ENCODE measurements around the gene EPHA6. TPM values are rescaled to one million over a fixed set of nuclear protein-coding genes. Genes with fewer than 3 reads are reported as not detected.
A peak's percentile ranks its signal among the peaks of the same experiment; 100 is the strongest.

Gene EPHA6
- total RNA-seq, 1 donor from 2014 or later = not detected

DNA sequence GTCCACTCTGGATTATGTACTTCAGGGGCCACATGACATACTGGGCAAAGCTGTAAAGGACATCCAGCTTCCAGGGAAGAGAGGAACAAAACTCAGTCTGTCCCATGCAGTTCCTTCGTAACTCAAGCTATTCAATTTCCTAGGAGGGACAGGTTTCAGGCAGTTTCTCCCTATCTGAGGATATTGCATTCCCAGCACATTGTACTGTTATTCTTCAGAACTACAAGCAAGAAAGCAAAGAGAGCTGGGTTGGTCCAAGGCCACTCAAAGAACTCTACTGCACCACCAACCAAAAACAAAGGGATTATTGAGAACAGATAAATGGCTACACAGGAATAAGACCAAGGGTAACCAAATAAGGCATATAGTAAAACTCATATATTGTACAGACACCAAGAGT is 832.5 kb downstream of the EPHA6 start:
- no peak for DNase-seq
- intact Hi-C loops (cut with DNase I) = no loop called here
- TF ChIP-seq, protein P1, sequence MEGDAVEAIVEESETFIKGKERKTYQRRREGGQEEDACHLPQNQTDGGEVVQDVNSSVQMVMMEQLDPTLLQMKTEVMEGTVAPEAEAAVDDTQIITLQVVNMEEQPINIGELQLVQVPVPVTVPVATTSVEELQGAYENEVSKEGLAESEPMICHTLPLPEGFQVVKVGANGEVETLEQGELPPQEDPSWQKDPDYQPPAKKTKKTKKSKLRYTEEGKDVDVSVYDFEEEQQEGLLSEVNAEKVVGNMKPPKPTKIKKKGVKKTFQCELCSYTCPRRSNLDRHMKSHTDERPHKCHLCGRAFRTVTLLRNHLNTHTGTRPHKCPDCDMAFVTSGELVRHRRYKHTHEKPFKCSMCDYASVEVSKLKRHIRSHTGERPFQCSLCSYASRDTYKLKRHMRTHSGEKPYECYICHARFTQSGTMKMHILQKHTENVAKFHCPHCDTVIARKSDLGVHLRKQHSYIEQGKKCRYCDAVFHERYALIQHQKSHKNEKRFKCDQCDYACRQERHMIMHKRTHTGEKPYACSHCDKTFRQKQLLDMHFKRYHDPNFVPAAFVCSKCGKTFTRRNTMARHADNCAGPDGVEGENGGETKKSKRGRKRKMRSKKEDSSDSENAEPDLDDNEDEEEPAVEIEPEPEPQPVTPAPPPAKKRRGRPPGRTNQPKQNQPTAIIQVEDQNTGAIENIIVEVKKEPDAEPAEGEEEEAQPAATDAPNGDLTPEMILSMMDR (IDR thresholded peaks at IDR 0.05) = no peak

GRCh38 chr3:97647441-97647982 is 833.1 kb downstream of the EPHA6 start:
- ATAC-seq (no peak), DNase-seq (no peak)
- H3K9me3 ChIP-seq = no peaks in the 10 kb centered on the region
- TF ChIP-seq, protein P1 (IDR thresholded peaks at IDR 0.05) = no peak
- no peak overlapping the region for H3K4me3 ChIP-seq
- intact Hi-C loops (cut with DNase I) = no loop called here
- no peak overlapping the region for H3K27ac ChIP-seq
- H3K36me3 ChIP-seq = no peaks in the 10 kb centered on the region
- H3K27me3 ChIP-seq = no peaks in the 10 kb centered on the region
- H3K4me1 ChIP-seq = no peaks in the 10 kb centered on the region

More for the DNA sequence above, 832.5 kb downstream of the EPHA6 start:
- Histone ChIP-seq H3K4me1 (no peaks in the 10 kb centered on the region), H3K27ac (no peak overlapping the region), H3K9me3 (no peaks in the 10 kb centered on the region), H3K27me3 (no peaks in the 10 kb centered on the region), H3K36me3 (no peaks in the 10 kb centered on the region), H3K4me3 (no peak overlapping the region)
- no peak for ATAC-seq

DNA sequence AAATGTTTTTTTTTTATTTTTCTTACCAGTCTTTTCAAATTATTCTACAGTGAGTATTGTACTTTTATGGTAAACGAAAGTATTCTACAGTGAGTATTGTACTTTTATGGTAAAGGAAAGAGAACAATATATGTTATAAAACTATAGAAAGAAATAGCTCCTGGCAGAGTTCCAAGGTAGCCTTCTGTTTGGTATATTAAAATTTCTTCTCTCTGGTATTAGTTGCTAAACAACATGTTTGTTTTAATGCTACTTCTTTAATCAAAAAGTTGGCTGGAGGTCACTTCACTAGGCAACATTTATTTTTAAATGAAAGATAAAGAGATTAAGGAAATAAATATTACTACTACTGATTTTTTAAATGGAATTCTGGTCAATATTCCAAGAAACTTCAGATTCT is 841.6 kb downstream of the EPHA6 start:
- no peak for DNase-seq
- Histone ChIP-seq H3K27me3 (no peaks in the 10 kb centered on the region), H3K36me3 (no peaks in the 10 kb centered on the region), H3K4me3 (no peak overlapping the region), H3K4me1 (no peaks in the 10 kb centered on the region), H3K27ac (no peak overlapping the region), H3K9me3 (no peaks in the 10 kb centered on the region)
- TF ChIP-seq, protein P1 (IDR thresholded peaks at IDR 0.05) = no peak
- intact Hi-C loops (cut with DNase I) = no loop called here
- ATAC-seq = no peak

- H3K27ac ChIP-seq = no peak overlapping the region
- intact Hi-C loops (cut with DNase I) = no loop called here
- H3K27me3 ChIP-seq = no peaks in the 10 kb centered on the region
- no peak for ATAC-seq
- H3K4me3 ChIP-seq = no peak overlapping the region
- H3K9me3 ChIP-seq = no peaks in the 10 kb centered on the region
- no peaks in the 10 kb centered on the region for H3K36me3 ChIP-seq
- TF ChIP-seq, protein P1 (IDR thresholded peaks at IDR 0.05) = no peak
- H3K4me1 ChIP-seq = no peaks in the 10 kb centered on the region
- no peak for DNase-seq
These were observed 842.2 kb downstream of the EPHA6 start for GRCh38 chr3:97656638-97657037.

- Histone ChIP-seq H3K27me3 (no peaks in the 10 kb centered on the region), H3K4me3 (no peak overlapping the region), H3K9me3 (no peaks in the 10 kb centered on the region), H3K36me3 (no peaks in the 10 kb centered on the region), H3K4me1 (no peaks in the 10 kb centered on the region), H3K27ac (no peak overlapping the region)
- ATAC-seq (no peak), DNase-seq (no peak)
- TF ChIP-seq, protein P1 (IDR thresholded peaks at IDR 0.05) = peak; percentile 52
- intact Hi-C loops (cut with DNase I) = no loop called here
These were observed 844.4 kb downstream of the EPHA6 start for GRCh38 chr3:97658668-97659285.
